ENCODE results near the gene BMP8A. TPM values are rescaled to one million over a fixed set of nuclear protein-coding genes. Genes with fewer than 3 reads are reported as not detected.
"Not testable (repeated sequence)": the region's sequence is repeated elsewhere in the genome, so short reads cannot be mapped to it uniquely, and the experiment has no call there.

The BMP8A gene
- total RNA-seq (not detected), polyA plus RNA-seq (not detected)

DNA sequence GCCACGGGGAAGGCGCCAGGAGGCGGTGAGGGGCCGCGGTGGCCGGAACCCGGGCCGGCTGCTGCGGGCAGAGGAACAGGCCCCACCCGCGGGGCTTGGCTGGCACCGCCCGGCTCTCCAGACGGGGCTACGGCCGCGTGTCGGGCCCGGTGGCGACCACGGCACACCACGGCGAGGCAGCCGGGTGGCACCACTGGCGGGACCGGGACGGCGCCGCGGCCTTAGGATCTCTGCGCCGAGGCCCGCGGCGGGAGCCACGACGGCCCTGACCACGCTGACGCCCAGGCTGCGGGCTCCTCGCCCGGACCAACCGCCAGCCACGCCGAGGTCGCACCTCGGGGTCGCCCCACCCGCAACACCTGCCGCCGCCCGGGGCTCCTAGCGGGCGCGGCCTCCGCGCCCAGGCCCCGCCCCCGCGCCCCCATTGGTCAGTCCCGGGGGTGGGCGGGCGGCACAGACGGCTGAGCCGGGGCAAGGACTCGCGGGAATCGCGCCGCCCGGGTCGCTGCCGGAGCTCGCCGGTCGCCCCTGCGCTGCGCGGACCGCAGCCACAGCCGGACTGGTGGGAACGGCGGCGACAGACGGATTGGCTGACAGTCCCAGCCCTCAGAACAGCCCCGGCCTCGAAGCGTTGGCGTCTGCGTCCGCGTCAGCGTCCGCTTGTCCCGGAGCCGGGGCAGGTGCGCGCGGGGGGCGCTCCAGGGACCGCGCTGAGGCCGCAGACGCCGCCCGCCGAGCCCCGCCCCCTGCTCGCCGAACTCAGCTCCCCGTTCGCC, at the start of gene BMP8A:
Gene BMP8A (plus strand): TSS at position 491 of the 776 bp plus-strand sequence. CDS start 356 bp downstream, outside the sequence.
- peaks cover 0 to 14% of the 10 kb centered on the region in 2 donors for H3K36me3 Mint-ChIP-seq
- DNase-seq: peak; percentile 71 to 77 (median 76)
- intact Hi-C loops (cut with micrococcal nuclease): loop anchor here (2.0 kb wide), 1 partner anchor 47 kb away; no protein-coding TSS in a partner anchor
- Histone ChIP-seq H3K9me3 (ENCODE audit: control insufficient read depth in 1 of 2, low read length in 2 of 2) (no peaks in the 10 kb centered on the region), H3K4me1 (ENCODE audit: insufficient read depth, low read length) (peaks cover 4% of the 10 kb centered on the region), H3K36me3 (ENCODE audit: insufficient read depth, low read length) (no peaks in the 10 kb centered on the region), H3K27ac (ENCODE audit: low read depth, low read length) (no peak within 1 kb of the TSS), H3K4me3 (ENCODE audit: low read length in 2 of 2) (peak within 1 kb of the TSS in 1 of 2 donors; percentile 45), H3K27me3 (ENCODE audit: insufficient read depth, low read length) (peaks cover 7% of the 10 kb centered on the region)
- H3K27ac Mint-ChIP-seq: peak within 1 kb of the TSS in 3 of 7 donors; percentile 70 to 83 (median 71)
- H3K4me3 Mint-ChIP-seq: peak within 1 kb of the TSS; percentile 55 to 79 (median 72)
- CTCF ChIA-PET (ENCODE audit: partially characterized antibody): no interaction called here
- no peaks in the 10 kb centered on the region for H3K9me3 Mint-ChIP-seq
- POLR2A ChIA-PET (ENCODE audit: partially characterized antibody): no interaction called here
- peaks cover 10 to 11% of the 10 kb centered on the region in 2 donors for H3K27me3 Mint-ChIP-seq
- peaks cover 2 to 12% (median 5%) of the 10 kb centered on the region in 4 donors for H3K4me1 Mint-ChIP-seq

- no peaks in the 10 kb centered on the region for H3K4me1 ChIP-seq (ENCODE audit: insufficient read depth, low read length)
- H3K36me3 ChIP-seq (ENCODE audit: insufficient read depth, low read length): peaks cover 67% of the 10 kb centered on the region
- H3K27ac ChIP-seq (ENCODE audit: low read depth, low read length): no peak overlapping the region
- Mint-ChIP-seq H3K9me3 (no peaks in the 10 kb centered on the region), H3K36me3 (peaks cover 55 to 75% of the 10 kb centered on the region in 2 donors), H3K4me3 (no peak overlapping the region), H3K27ac (peak overlapping the region in 2 of 7 donors; percentile 44 to 70), H3K4me1 (peaks cover 0 to 4% (median under 1%) of the 10 kb centered on the region in 4 donors), H3K27me3 (no peaks in the 10 kb centered on the region)
- H3K4me3 ChIP-seq (ENCODE audit: low read length in 2 of 2): no peak overlapping the region
- no peaks in the 10 kb centered on the region for H3K27me3 ChIP-seq (ENCODE audit: insufficient read depth, low read length)
- intact Hi-C loops (cut with micrococcal nuclease): no loop called here
- no peak for DNase-seq
- CTCF ChIA-PET (ENCODE audit: partially characterized antibody): no interaction called here
- POLR2A ChIA-PET (ENCODE audit: partially characterized antibody): no interaction called here
- no peaks in the 10 kb centered on the region for H3K9me3 ChIP-seq (ENCODE audit: control insufficient read depth in 1 of 2, low read length in 2 of 2)
Measured at GRCh38 chr1:39441797-39442196, 49.6 kb upstream of the BMP8A start.

GRCh38 chr1:39445573-39445972, 45.9 kb upstream of the BMP8A start:
- ChIA-PET CTCF (ENCODE audit: partially characterized antibody) (interaction anchor here (1.3 kb wide), 1 partner anchor 86 kb away, joined by 4 read pairs; no protein-coding TSS in a partner anchor), POLR2A (ENCODE audit: partially characterized antibody) (no interaction called here)
- Histone ChIP-seq H3K4me3 (ENCODE audit: low read length in 2 of 2) (no peak overlapping the region), H3K36me3 (ENCODE audit: insufficient read depth, low read length) (peaks cover 71% of the 10 kb centered on the region), H3K4me1 (ENCODE audit: insufficient read depth, low read length) (no peaks in the 10 kb centered on the region), H3K9me3 (ENCODE audit: control insufficient read depth in 1 of 2, low read length in 2 of 2) (no peaks in the 10 kb centered on the region), H3K27ac (ENCODE audit: low read depth, low read length) (no peak overlapping the region), H3K27me3 (ENCODE audit: insufficient read depth, low read length) (no peaks in the 10 kb centered on the region)
- no peaks in the 10 kb centered on the region for H3K9me3 Mint-ChIP-seq
- no peak overlapping the region for H3K4me3 Mint-ChIP-seq
- no peaks in the 10 kb centered on the region for H3K27me3 Mint-ChIP-seq
- DNase-seq: no peak
- H3K4me1 Mint-ChIP-seq: peaks cover 0 to 4% (median under 1%) of the 10 kb centered on the region in 4 donors
- intact Hi-C loops (cut with micrococcal nuclease): no loop called here
- H3K36me3 Mint-ChIP-seq: peaks cover 54 to 82% of the 10 kb centered on the region in 2 donors
- H3K27ac Mint-ChIP-seq: peak overlapping the region in 1 of 7 donors; percentile 8

GRCh38 chr1:39446986-39447567, 44.4 kb upstream of the BMP8A start:
- Mint-ChIP-seq H3K9me3 (no peaks in the 10 kb centered on the region), H3K27me3 (no peaks in the 10 kb centered on the region), H3K4me3 (no peak overlapping the region), H3K36me3 (peaks cover 56 to 82% of the 10 kb centered on the region in 2 donors), H3K27ac (peak overlapping the region in 1 of 7 donors; percentile 36), H3K4me1 (peaks cover 0 to 4% (median 0%) of the 10 kb centered on the region in 4 donors)
- no peak for DNase-seq
- ChIA-PET POLR2A (ENCODE audit: partially characterized antibody) (no interaction called here), CTCF (ENCODE audit: partially characterized antibody) (interaction anchor here (1.0 to 1.3 kb wide), 3 partner anchors 88 to 129 kb away, joined by 3 to 4 read pairs (median 3); no protein-coding TSS in a partner anchor)
- Histone ChIP-seq H3K27ac (ENCODE audit: low read depth, low read length) (no peak overlapping the region), H3K4me3 (ENCODE audit: low read length in 2 of 2) (no peak overlapping the region), H3K9me3 (ENCODE audit: control insufficient read depth in 1 of 2, low read length in 2 of 2) (no peaks in the 10 kb centered on the region), H3K36me3 (ENCODE audit: insufficient read depth, low read length) (peaks cover 70% of the 10 kb centered on the region), H3K27me3 (ENCODE audit: insufficient read depth, low read length) (no peaks in the 10 kb centered on the region), H3K4me1 (ENCODE audit: insufficient read depth, low read length) (no peaks in the 10 kb centered on the region)
- intact Hi-C loops (cut with micrococcal nuclease): no loop called here

GRCh38 chr1:39450041-39450440, 41.4 kb upstream of the BMP8A start:
- H3K36me3 ChIP-seq (ENCODE audit: insufficient read depth, low read length): peaks cover 74% of the 10 kb centered on the region
- H3K27me3 ChIP-seq (ENCODE audit: insufficient read depth, low read length); H3K27me3 Mint-ChIP-seq; intact Hi-C loops (cut with micrococcal nuclease); POLR2A ChIA-PET (ENCODE audit: partially characterized antibody); H3K27ac Mint-ChIP-seq; H3K4me1 Mint-ChIP-seq; H3K4me1 ChIP-seq (ENCODE audit: insufficient read depth, low read length); H3K4me3 Mint-ChIP-seq; H3K9me3 ChIP-seq (ENCODE audit: control insufficient read depth in 1 of 2, low read length in 2 of 2); H3K4me3 ChIP-seq (ENCODE audit: low read length in 2 of 2); DNase-seq; H3K27ac ChIP-seq (ENCODE audit: low read depth, low read length); CTCF ChIA-PET (ENCODE audit: partially characterized antibody); H3K9me3 Mint-ChIP-seq: not testable (repeated sequence)
- H3K36me3 Mint-ChIP-seq: peaks cover 54 to 82% of the 10 kb centered on the region in 2 donors

DNA sequence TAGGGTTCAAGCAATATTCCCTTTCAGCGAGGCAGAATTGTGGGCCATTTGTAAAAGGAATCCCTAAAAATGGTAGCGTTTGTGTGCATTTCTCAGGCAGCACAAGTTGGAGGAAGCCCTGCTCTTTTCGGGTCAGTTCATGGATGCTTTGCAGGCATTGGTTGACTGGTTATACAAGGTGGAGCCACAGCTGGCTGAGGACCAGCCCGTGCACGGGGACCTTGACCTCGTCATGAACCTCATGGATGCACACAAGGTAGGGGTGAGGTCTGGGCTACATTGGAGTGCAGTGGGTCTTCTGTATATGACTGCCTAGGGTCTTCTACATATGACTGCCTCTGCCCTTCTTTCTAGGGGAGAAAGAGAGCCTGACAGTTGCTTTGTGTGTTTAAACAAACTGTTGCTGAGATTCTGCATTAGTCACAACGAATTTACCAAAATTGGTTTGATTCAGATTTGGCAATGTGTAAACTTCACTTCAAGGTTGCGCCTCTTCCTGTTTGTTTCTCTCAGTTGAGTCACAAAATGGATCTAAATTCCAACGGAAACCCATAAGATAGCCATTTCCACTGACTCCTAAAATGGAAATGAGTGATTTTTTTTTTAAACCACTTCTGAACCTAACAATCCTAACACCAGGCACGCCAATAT, 40.4 kb upstream of the BMP8A start:
- CTCF ChIA-PET (ENCODE audit: partially characterized antibody): no interaction called here
- no peak overlapping the region for H3K27ac Mint-ChIP-seq
- no peaks in the 10 kb centered on the region for H3K9me3 ChIP-seq (ENCODE audit: control insufficient read depth in 1 of 2, low read length in 2 of 2)
- POLR2A ChIA-PET (ENCODE audit: partially characterized antibody): no interaction called here
- H3K36me3 ChIP-seq (ENCODE audit: insufficient read depth, low read length): peaks cover 82% of the 10 kb centered on the region
- DNase-seq: no peak
- H3K4me1 Mint-ChIP-seq: no peaks in the 10 kb centered on the region
- H3K9me3 Mint-ChIP-seq: no peaks in the 10 kb centered on the region
- no peak overlapping the region for H3K4me3 Mint-ChIP-seq
- H3K4me3 ChIP-seq (ENCODE audit: low read length in 2 of 2): no peak overlapping the region
- no peaks in the 10 kb centered on the region for H3K4me1 ChIP-seq (ENCODE audit: insufficient read depth, low read length)
- no peaks in the 10 kb centered on the region for H3K27me3 ChIP-seq (ENCODE audit: insufficient read depth, low read length)
- no peaks in the 10 kb centered on the region for H3K27me3 Mint-ChIP-seq
- intact Hi-C loops (cut with micrococcal nuclease): no loop called here
- no peak overlapping the region for H3K27ac ChIP-seq (ENCODE audit: low read depth, low read length)
- H3K36me3 Mint-ChIP-seq: peaks cover 55 to 85% of the 10 kb centered on the region in 2 donors

DNA sequence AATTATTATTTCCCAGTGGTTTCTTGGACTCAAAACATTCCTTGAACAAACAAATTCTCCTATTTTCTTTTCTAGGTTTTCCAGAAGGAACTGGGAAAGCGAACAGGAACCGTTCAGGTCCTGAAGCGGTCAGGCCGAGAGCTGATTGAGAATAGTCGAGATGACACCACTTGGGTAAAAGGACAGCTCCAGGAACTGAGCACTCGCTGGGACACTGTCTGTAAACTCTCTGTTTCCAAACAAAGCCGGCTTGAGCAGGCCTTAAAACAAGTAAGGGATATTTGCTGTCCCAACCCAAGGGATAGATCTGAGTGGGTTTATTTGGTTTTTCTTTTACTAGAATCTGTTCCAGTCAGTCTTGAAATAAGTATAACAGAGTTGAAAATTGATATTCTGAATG, 39.4 kb upstream of the BMP8A start:
- POLR2A ChIA-PET (ENCODE audit: partially characterized antibody): no interaction called here
- no peak for DNase-seq
- no peaks in the 10 kb centered on the region for H3K27me3 Mint-ChIP-seq
- Histone ChIP-seq H3K27ac (ENCODE audit: low read depth, low read length) (no peak overlapping the region), H3K4me1 (ENCODE audit: insufficient read depth, low read length) (no peaks in the 10 kb centered on the region), H3K36me3 (ENCODE audit: insufficient read depth, low read length) (peaks cover 85% of the 10 kb centered on the region), H3K9me3 (ENCODE audit: control insufficient read depth in 1 of 2, low read length in 2 of 2) (no peaks in the 10 kb centered on the region), H3K27me3 (ENCODE audit: insufficient read depth, low read length) (no peaks in the 10 kb centered on the region), H3K4me3 (ENCODE audit: low read length in 2 of 2) (no peak overlapping the region)
- H3K4me1 Mint-ChIP-seq: peaks cover 0 to 5% (median 0%) of the 10 kb centered on the region in 4 donors
- no peak overlapping the region for H3K4me3 Mint-ChIP-seq
- peak overlapping the region in 1 of 7 donors; percentile 37 for H3K27ac Mint-ChIP-seq
- peaks cover 59 to 86% of the 10 kb centered on the region in 2 donors for H3K36me3 Mint-ChIP-seq
- CTCF ChIA-PET (ENCODE audit: partially characterized antibody): no interaction called here
- intact Hi-C loops (cut with micrococcal nuclease): no loop called here
- H3K9me3 Mint-ChIP-seq: no peaks in the 10 kb centered on the region

Data from CD4-positive, alpha-beta memory T cell (primary cell).